ENCODE measurements around the gene EME1.

EME1 gene

GRCh38 chr17:50372758-50373556 lies at the start of gene EME1, which contains the start of gene MRPL27:
TSS of gene EME1 (plus strand) at chr17:50373229. CDS start at chr17:50375209, 1,980 bp downstream.
TSS of gene MRPL27 (minus strand) at chr17:50373184. CDS start at chr17:50373170, 14 bp downstream.
- TF ChIP-seq Cebpa-rat (IDR thresholded peaks at IDR 0.05): no peak
- H3K4me2 ChIP-seq: peak within 1 kb of the TSS; percentile 82 to 97 (median 91)
- peaks cover 0 to 30% (median 0%) of the 10 kb centered on the region in 11 experiments; a peak in 5 of 22 replicates for H4K20me1 ChIP-seq
- peak within 1 kb of the TSS; percentile 61 to 81 (median 74) for H3K4me3 ChIP-seq
- peak within 1 kb of the TSS; percentile 88 to 97 (median 93) for H3K9ac ChIP-seq
- H3K36me3 ChIP-seq: peaks cover 32 to 69% (median 49%) of the 10 kb centered on the region in 11 experiments
- H3K9me3 ChIP-seq (replicated peaks in 1 of 11): no peaks in the 10 kb centered on the region
- H3K27me3 ChIP-seq: no peaks in the 10 kb centered on the region
- peak within 1 kb of the TSS; percentile 91 to 98 (median 95) for H3K27ac ChIP-seq
- H3K4me1 ChIP-seq: peaks cover 19 to 26% (median 22%) of the 10 kb centered on the region in 10 experiments

GRCh38 chr17:50325906-50326305 lies 47.1 kb upstream of the EME1 start:
- no peaks in the 10 kb centered on the region for H4K20me1 ChIP-seq

GRCh38 chr17:50326831-50327364 lies 46.1 kb upstream of the EME1 start:
- Histone ChIP-seq H3K9me3 (replicated peaks in 1 of 11) (no peaks in the 10 kb centered on the region), H3K36me3 (no peaks in the 10 kb centered on the region), H4K20me1 (no peaks in the 10 kb centered on the region), H3K27ac (peak overlapping the region in 2 of 11 experiments; percentile 58 to 67; a peak in 2 of 22 replicates), H3K9ac (no peak overlapping the region), H3K4me1 (peaks cover 25 to 51% (median 48%) of the 10 kb centered on the region in 10 experiments), H3K4me3 (no peak overlapping the region), H3K27me3 (peaks cover 0 to 4% (median 0%) of the 10 kb centered on the region in 11 experiments; a peak in 1 of 22 replicates), H3K4me2 (peak overlapping the region in 9 of 11 experiments; percentile 7 to 81 (median 75); a peak in 16 of 22 replicates)
- no peak for TF ChIP-seq Cebpa-rat (IDR thresholded peaks at IDR 0.05)

More at GRCh38 chr17:50325906-50326305, 47.1 kb upstream of the EME1 start:
- no peak for TF ChIP-seq Cebpa-rat (IDR thresholded peaks at IDR 0.05)
- Histone ChIP-seq H3K27ac (no peak overlapping the region), H3K4me1 (peaks cover 25 to 49% (median 45%) of the 10 kb centered on the region in 10 experiments), H3K27me3 (peaks cover 0 to 4% (median 0%) of the 10 kb centered on the region in 11 experiments; a peak in 1 of 22 replicates), H3K9ac (no peak overlapping the region), H3K4me2 (peak overlapping the region in 2 of 11 experiments; percentile 78 to 81; a peak in 2 of 22 replicates), H3K4me3 (no peak overlapping the region), H3K36me3 (no peaks in the 10 kb centered on the region), H3K9me3 (replicated peaks in 1 of 11) (no peaks in the 10 kb centered on the region)

GRCh38 chr17:50328363-50329325 lies 44.4 kb upstream of the EME1 start:
- Histone ChIP-seq H3K27ac (peak overlapping the region in 5 of 11 experiments; percentile 24 to 67 (median 58); a peak in 8 of 22 replicates), H3K9ac (peak overlapping the region; percentile 3 to 68 (median 50); a peak in 15 of 22 replicates), H3K4me3 (peak overlapping the region in 2 of 10 experiments; percentile 6 to 33; a peak in 2 of 20 replicates), H4K20me1 (no peaks in the 10 kb centered on the region), H3K27me3 (peaks cover 0 to 4% (median 0%) of the 10 kb centered on the region in 11 experiments; a peak in 1 of 22 replicates), H3K4me2 (peak overlapping the region; percentile 71 to 81 (median 77)), H3K9me3 (replicated peaks in 1 of 11) (no peaks in the 10 kb centered on the region), H3K36me3 (no peaks in the 10 kb centered on the region), H3K4me1 (peaks cover 36 to 66% (median 59%) of the 10 kb centered on the region in 10 experiments)
- TF ChIP-seq Cebpa-rat (IDR thresholded peaks at IDR 0.05): no peak

GRCh38 chr17:50329716-50330115 lies 43.3 kb upstream of the EME1 start:
- H4K20me1 ChIP-seq: no peaks in the 10 kb centered on the region
- H3K4me2 ChIP-seq: peak overlapping the region in 6 of 11 experiments; percentile 8 to 81 (median 54); a peak in 9 of 22 replicates
- H3K4me1 ChIP-seq: peaks cover 43 to 75% (median 66%) of the 10 kb centered on the region in 10 experiments
- TF ChIP-seq Cebpa-rat (IDR thresholded peaks at IDR 0.05): no peak
- H3K4me3 ChIP-seq: no peak overlapping the region
- no peaks in the 10 kb centered on the region for H3K36me3 ChIP-seq
- H3K27me3 ChIP-seq: peaks cover 0 to 4% (median 0%) of the 10 kb centered on the region in 11 experiments; a peak in 1 of 22 replicates
- H3K9ac ChIP-seq: no peak overlapping the region
- H3K9me3 ChIP-seq (replicated peaks in 1 of 11): no peaks in the 10 kb centered on the region
- peak overlapping the region in 1 of 11 experiments; percentile 19; a peak in 1 of 22 replicates for H3K27ac ChIP-seq

GRCh38 chr17:50330151-50330775 lies 42.8 kb upstream of the EME1 start:
- Histone ChIP-seq H3K9me3 (replicated peaks in 1 of 11) (no peaks in the 10 kb centered on the region), H3K4me2 (peak overlapping the region in 7 of 11 experiments; percentile 8 to 81 (median 37); a peak in 11 of 22 replicates)
- TF ChIP-seq Cebpa-rat (IDR thresholded peaks at IDR 0.05): no peak

GRCh38 chr17:50331085-50331791 lies 41.8 kb upstream of the EME1 start:
- H3K27ac ChIP-seq: no peak overlapping the region
- H3K27me3 ChIP-seq: peaks cover 0 to 4% (median 0%) of the 10 kb centered on the region in 11 experiments; a peak in 1 of 22 replicates
- no peak overlapping the region for H3K4me3 ChIP-seq
- peak overlapping the region in 3 of 11 experiments; percentile 21 to 67 (median 60); a peak in 2 of 22 replicates for H3K4me2 ChIP-seq
- peaks cover 43 to 75% (median 65%) of the 10 kb centered on the region in 10 experiments for H3K4me1 ChIP-seq
- H3K36me3 ChIP-seq: no peaks in the 10 kb centered on the region
- H4K20me1 ChIP-seq: no peaks in the 10 kb centered on the region
- no peak for TF ChIP-seq Cebpa-rat (IDR thresholded peaks at IDR 0.05)
- H3K9ac ChIP-seq: no peak overlapping the region
- H3K9me3 ChIP-seq (replicated peaks in 1 of 11): no peaks in the 10 kb centered on the region

More at GRCh38 chr17:50330151-50330775, 42.8 kb upstream of the EME1 start:
- H3K27me3 ChIP-seq: peaks cover 0 to 4% (median 0%) of the 10 kb centered on the region in 11 experiments; a peak in 1 of 22 replicates
- H3K27ac ChIP-seq: peak overlapping the region in 1 of 11 experiments; percentile 19; a peak in 1 of 22 replicates
- no peak overlapping the region for H3K9ac ChIP-seq
- H3K4me3 ChIP-seq: no peak overlapping the region
- H3K4me1 ChIP-seq: peaks cover 43 to 75% (median 67%) of the 10 kb centered on the region in 10 experiments
- H4K20me1 ChIP-seq: no peaks in the 10 kb centered on the region
- H3K36me3 ChIP-seq: no peaks in the 10 kb centered on the region
